Measurements from ENCODE around the gene POPDC2. TPM values are rescaled to one million over a fixed set of nuclear protein-coding genes. Genes with fewer than 3 reads are reported as not detected.
"Not testable (repeated sequence)": the region's sequence is repeated elsewhere in the genome, so short reads cannot be mapped to it uniquely, and the experiment has no call there.

POPDC2 gene
- total and polyA plus RNA-seq, 2 experiments from 2014 or later = 0.74 TPM; not detected in 1

- Histone ChIP-seq H3K27ac (no peak overlapping the region), H3K27me3 (replicated peaks; ENCODE audit: insufficient read depth) (no peaks in the 10 kb centered on the region), H3K4me3 (no peak overlapping the region), H4K20me1 (ENCODE audit: insufficient read depth) (no peaks in the 10 kb centered on the region), H3K9ac (no peak overlapping the region), H3K9me3 (ENCODE audit: low read depth) (no peaks in the 10 kb centered on the region), H2AFZ (no peak overlapping the region), H3K36me3 (ENCODE audit: low read depth) (no peaks in the 10 kb centered on the region), H3K9me2 (ENCODE audit: insufficient read depth) (no peaks in the 10 kb centered on the region), H3F3A (ENCODE audit: insufficient read depth) (no peaks in the 10 kb centered on the region), H3K4me2 (ENCODE audit: unreplicated experiment) (no peak overlapping the region), H3K79me2 (ENCODE audit: insufficient read depth) (no peaks in the 10 kb centered on the region), H3K4me1 (ENCODE audit: insufficient read depth) (no peaks in the 10 kb centered on the region)
- TF ChIP-seq EZH2 (IDR thresholded peaks at IDR 0.05; ENCODE audit: insufficient read depth, poor library complexity, severe bottlenecking) = no peak
- no peak for TF ChIP-seq EZH2phosphoT487 (IDR thresholded peaks at IDR 0.05; ENCODE audit: insufficient read depth, low read depth)
- DNase-seq = no peak
- 97 to 100% methylated on average over 1 of the region's 1 CpG for WGBS, 2 experiments (ENCODE audit: low coverage in 1 of 2, low lambda C conversion rate in 2 of 2, missing lambda C conversion rate in 2 of 2)
- in situ Hi-C loops (cut with MboI) = no loop called here
These were observed 61.8 kb downstream of the POPDC2 start for GRCh38 chr3:119598410-119599098.

- DNase-seq = no peak
- Histone ChIP-seq H3K4me1 (ENCODE audit: insufficient read depth) (no peaks in the 10 kb centered on the region), H3K79me2 (ENCODE audit: insufficient read depth) (no peaks in the 10 kb centered on the region), H2AFZ (peak within 1 kb of the TSS; percentile 31; the same call in 1 of the 2 replicates), H3F3A (ENCODE audit: insufficient read depth) (no peaks in the 10 kb centered on the region), H3K27me3 (replicated peaks; ENCODE audit: insufficient read depth) (no peaks in the 10 kb centered on the region), H3K36me3 (ENCODE audit: low read depth) (no peaks in the 10 kb centered on the region), H3K9me3 (ENCODE audit: low read depth) (no peaks in the 10 kb centered on the region), H3K9me2 (ENCODE audit: insufficient read depth) (no peaks in the 10 kb centered on the region), H3K4me3 (no peak within 1 kb of the TSS), H3K9ac (no peak within 1 kb of the TSS), H4K20me1 (ENCODE audit: insufficient read depth) (no peaks in the 10 kb centered on the region), H3K27ac (no peak within 1 kb of the TSS), H3K4me2 (ENCODE audit: unreplicated experiment) (no peak within 1 kb of the TSS)
- in situ Hi-C loops (cut with MboI) = no loop called here
- TF ChIP-seq EZH2phosphoT487 (IDR thresholded peaks at IDR 0.05; ENCODE audit: insufficient read depth, low read depth) (no peak), EZH2 (IDR thresholded peaks at IDR 0.05; ENCODE audit: insufficient read depth, poor library complexity, severe bottlenecking) (no peak)
- WGBS, 2 experiments (ENCODE audit: low coverage in 1 of 2, low lambda C conversion rate in 2 of 2, missing lambda C conversion rate in 2 of 2) = 54 to 64% methylated on average over 7 of the region's 7 CpGs
These were observed 62.7 kb downstream of the POPDC2 start, which contains the start of gene PLA1A for GRCh38 chr3:119597548-119598288. TSS of gene PLA1A (plus strand) at chr3:119597885. CDS start at chr3:119597914, 29 bp downstream.

- Histone ChIP-seq H3K27me3 (replicated peaks; ENCODE audit: insufficient read depth) (0 out of 2 replicates have a peak, but pooled peaks cover 10% of the 10 kb centered on the region), H3K4me1 (ENCODE audit: insufficient read depth) (no peaks in the 10 kb centered on the region), H3K9ac (no peak overlapping the region), H3K9me2 (ENCODE audit: insufficient read depth) (no peaks in the 10 kb centered on the region), H3K79me2 (ENCODE audit: insufficient read depth) (no peaks in the 10 kb centered on the region), H3K9me3 (ENCODE audit: low read depth) (no peaks in the 10 kb centered on the region), H4K20me1 (ENCODE audit: insufficient read depth) (no peaks in the 10 kb centered on the region), H3K4me2 (ENCODE audit: unreplicated experiment) (no peak overlapping the region), H3K36me3 (ENCODE audit: low read depth) (no peaks in the 10 kb centered on the region), H2AFZ (no peak overlapping the region), H3K4me3 (no peak overlapping the region), H3F3A (ENCODE audit: insufficient read depth) (no peaks in the 10 kb centered on the region), H3K27ac (no peak overlapping the region)
- in situ Hi-C loops (cut with MboI) = no loop called here
- WGBS, 2 experiments (ENCODE audit: low coverage in 1 of 2, low lambda C conversion rate in 2 of 2, missing lambda C conversion rate in 2 of 2) = 74 to 75% methylated on average over 6 of the region's 6 CpGs
- DNase-seq = no peak
- no peak for TF ChIP-seq EZH2phosphoT487 (IDR thresholded peaks at IDR 0.05; ENCODE audit: insufficient read depth, low read depth)
- TF ChIP-seq EZH2 (IDR thresholded peaks at IDR 0.05; ENCODE audit: insufficient read depth, poor library complexity, severe bottlenecking) = no peak
These were observed 64.0 kb downstream of the POPDC2 start for GRCh38 chr3:119596398-119596797.

- no peaks in the 10 kb centered on the region for H3F3A ChIP-seq (ENCODE audit: insufficient read depth)
- DNase-seq = peak; percentile 26
- peak overlapping the region; percentile 29 for H2AFZ ChIP-seq
- H3K4me2 ChIP-seq (ENCODE audit: unreplicated experiment) = no peak overlapping the region
- H3K9me2 ChIP-seq (ENCODE audit: insufficient read depth) = no peaks in the 10 kb centered on the region
- no peaks in the 10 kb centered on the region for H4K20me1 ChIP-seq (ENCODE audit: insufficient read depth)
- in situ Hi-C loops (cut with MboI) = no loop called here
- WGBS, 2 experiments (ENCODE audit: low coverage in 1 of 2, low lambda C conversion rate in 2 of 2, missing lambda C conversion rate in 2 of 2) = 65 to 77% methylated on average over 7 of the region's 7 CpGs
- no peaks in the 10 kb centered on the region for H3K36me3 ChIP-seq (ENCODE audit: low read depth)
- no peak overlapping the region for H3K27ac ChIP-seq
- 0 out of 2 replicates have a peak, but pooled peaks cover 10% of the 10 kb centered on the region for H3K27me3 ChIP-seq (replicated peaks; ENCODE audit: insufficient read depth)
- TF ChIP-seq EZH2 (IDR thresholded peaks at IDR 0.05; ENCODE audit: insufficient read depth, poor library complexity, severe bottlenecking) = no peak
- TF ChIP-seq EZH2phosphoT487 (IDR thresholded peaks at IDR 0.05; ENCODE audit: insufficient read depth, low read depth) = no peak
- H3K9ac ChIP-seq = no peak overlapping the region
- H3K79me2 ChIP-seq (ENCODE audit: insufficient read depth) = no peaks in the 10 kb centered on the region
- no peak overlapping the region for H3K4me3 ChIP-seq
- no peaks in the 10 kb centered on the region for H3K4me1 ChIP-seq (ENCODE audit: insufficient read depth)
- no peaks in the 10 kb centered on the region for H3K9me3 ChIP-seq (ENCODE audit: low read depth)
These were observed 64.6 kb downstream of the POPDC2 start for GRCh38 chr3:119595639-119596334.

- H3K4me1 ChIP-seq (ENCODE audit: insufficient read depth); DNase-seq; H3K36me3 ChIP-seq (ENCODE audit: low read depth); H3K9me3 ChIP-seq (ENCODE audit: low read depth); H3K9me2 ChIP-seq (ENCODE audit: insufficient read depth); H2AFZ ChIP-seq; H3K9ac ChIP-seq; H3K4me2 ChIP-seq (ENCODE audit: unreplicated experiment); in situ Hi-C loops (cut with MboI); H3F3A ChIP-seq (ENCODE audit: insufficient read depth); H3K79me2 ChIP-seq (ENCODE audit: insufficient read depth); H3K4me3 ChIP-seq; H4K20me1 ChIP-seq (ENCODE audit: insufficient read depth); H3K27ac ChIP-seq; H3K27me3 ChIP-seq (replicated peaks; ENCODE audit: insufficient read depth): not testable (repeated sequence)
- 0 to 18% methylated on average over 1 of the region's 1 CpG for WGBS, 2 experiments (ENCODE audit: low coverage in 1 of 2, low lambda C conversion rate in 2 of 2, missing lambda C conversion rate in 2 of 2)
These were observed 65.5 kb downstream of the POPDC2 start for GRCh38 chr3:119594929-119595328.

Measured in GM23248 (cell line).